ENCODE measurements around the gene LHFPL6. TPM values are rescaled to one million over a fixed set of nuclear protein-coding genes. Genes with fewer than 3 reads are reported as not detected.

LHFPL6 gene
- total RNA-seq, 1 donor from 2014 or later: 174 TPM

GRCh38 chr13:39297664-39298171 lies 305.3 kb downstream of the LHFPL6 start:
- Mint-ChIP-seq H3K27me3 (ENCODE audit: unreplicated experiment) (no peaks in the 10 kb centered on the region), H3K9me3 (ENCODE audit: unreplicated experiment) (peaks cover 3% of the 10 kb centered on the region), H3K4me3 (ENCODE audit: unreplicated experiment) (no peak overlapping the region), H3K4me1 (ENCODE audit: unreplicated experiment) (peaks cover 13% of the 10 kb centered on the region), H3K36me3 (ENCODE audit: unreplicated experiment) (peaks cover 6% of the 10 kb centered on the region), H3K27ac (ENCODE audit: unreplicated experiment) (peak overlapping the region; percentile 73)
- no peak for TF ChIP-seq CTCF (IDR thresholded peaks at IDR 0.05)
- no peak for DNase-seq (ENCODE audit: extremely low spot score, unreplicated experiment)

GRCh38 chr13:39297023-39297422 lies 306.0 kb downstream of the LHFPL6 start:
- DNase-seq (ENCODE audit: extremely low spot score, unreplicated experiment): no peak
- peaks cover 3% of the 10 kb centered on the region for H3K9me3 Mint-ChIP-seq (ENCODE audit: unreplicated experiment)
- H3K4me3 Mint-ChIP-seq (ENCODE audit: unreplicated experiment): no peak overlapping the region
- no peak for TF ChIP-seq CTCF (IDR thresholded peaks at IDR 0.05)
- H3K27me3 Mint-ChIP-seq (ENCODE audit: unreplicated experiment): no peaks in the 10 kb centered on the region
- H3K27ac Mint-ChIP-seq (ENCODE audit: unreplicated experiment): peak overlapping the region; percentile 73
- H3K36me3 Mint-ChIP-seq (ENCODE audit: unreplicated experiment): peaks cover 6% of the 10 kb centered on the region
- H3K4me1 Mint-ChIP-seq (ENCODE audit: unreplicated experiment): peaks cover 13% of the 10 kb centered on the region

GRCh38 chr13:39296193-39296592 lies 306.8 kb downstream of the LHFPL6 start:
- Mint-ChIP-seq H3K27me3 (ENCODE audit: unreplicated experiment) (no peaks in the 10 kb centered on the region), H3K36me3 (ENCODE audit: unreplicated experiment) (peaks cover 6% of the 10 kb centered on the region), H3K4me3 (ENCODE audit: unreplicated experiment) (no peak overlapping the region), H3K4me1 (ENCODE audit: unreplicated experiment) (peaks cover 13% of the 10 kb centered on the region), H3K27ac (ENCODE audit: unreplicated experiment) (no peak overlapping the region), H3K9me3 (ENCODE audit: unreplicated experiment) (peaks cover 3% of the 10 kb centered on the region)
- TF ChIP-seq CTCF (IDR thresholded peaks at IDR 0.05): no peak
- no peak for DNase-seq (ENCODE audit: extremely low spot score, unreplicated experiment)

Other genes starting within 250 kb of the LHFPL6 start
- 38.7 and 42.4 TPM in 2 replicates for gene COG6, start 52.5 kb upstream of the LHFPL6 start, total RNA-seq

All from osteocyte (in vitro differentiated cells).